ENCODE data around the gene ABHD2. TPM values are rescaled to one million over a fixed set of nuclear protein-coding genes. Genes with fewer than 3 reads are reported as not detected.
"Not testable (repeated sequence)": the region's sequence is repeated elsewhere in the genome, so short reads cannot be mapped to it uniquely, and the experiment has no call there.

ABHD2 gene
- total RNA-seq, 2 experiments from 2014 or later = 59.2 to 59.5 TPM

- ChIA-PET POLR2A (no interaction called here), CTCF (interaction anchor here (1.0 to 2.2 kb wide), 2 partner anchors 14 to 177 kb away, joined by 3 to 7 read pairs; partner anchors contain the start of gene HAPLN3)
These were observed 16.8 kb upstream of the ABHD2 start for GRCh38 chr15:89071471-89071870.

GRCh38 chr15:89072277-89072869 is 15.9 kb upstream of the ABHD2 start:
- ChIA-PET CTCF (interaction anchor here (2.2 kb wide), 1 partner anchor 15 kb away, joined by 7 read pairs; no protein-coding TSS in a partner anchor), POLR2A (no interaction called here)

- POLR2A ChIA-PET = no interaction called here
- CTCF ChIA-PET = no interaction called here
These were observed 13.7 kb upstream of the ABHD2 start for GRCh38 chr15:89074402-89075012.

- ChIA-PET CTCF (interaction anchor here (0.9 kb wide), 1 partner anchor 57 kb away, joined by 3 read pairs; no protein-coding TSS in a partner anchor), POLR2A (interaction anchor here (0.7 kb wide), 1 partner anchor 13 kb away, joined by 3 read pairs; the partner anchor contains the start of gene ABHD2)
These were observed 13.1 kb upstream of the ABHD2 start for GRCh38 chr15:89075101-89075640.

- POLR2A ChIA-PET = interaction anchor here (0.7 kb wide), 1 partner anchor 13 kb away, joined by 3 read pairs; the partner anchor contains the start of gene ABHD2
- CTCF ChIA-PET = interaction anchor here (0.9 kb wide), 1 partner anchor 57 kb away, joined by 3 read pairs; no protein-coding TSS in a partner anchor
These were observed 12.4 kb upstream of the ABHD2 start for GRCh38 chr15:89075846-89076245.

GRCh38 chr15:89077750-89078149 is 10.5 kb upstream of the ABHD2 start:
- POLR2A ChIA-PET = no interaction called here
- CTCF ChIA-PET = interaction anchor here (0.8 to 1.6 kb wide), 3 partner anchors 20 to 51 kb away, joined by 3 to 5 read pairs (median 3); no protein-coding TSS in a partner anchor

- CTCF ChIA-PET = interaction anchor here (1.1 to 1.3 kb wide), 2 partner anchors 21 to 99 kb away, joined by 3 read pairs; no protein-coding TSS in a partner anchor
- POLR2A ChIA-PET = no interaction called here
These were observed 9.1 kb upstream of the ABHD2 start for GRCh38 chr15:89078851-89079810.

- ChIA-PET POLR2A (no interaction called here), CTCF (no interaction called here)
These were observed 6.4 kb upstream of the ABHD2 start for GRCh38 chr15:89081878-89082277.

- ChIA-PET CTCF (interaction anchor here (0.7 to 1.6 kb wide), 2 partner anchors 22 to 76 kb away, joined by 3 read pairs; no protein-coding TSS in a partner anchor), POLR2A (no interaction called here)
These were observed 5.0 kb upstream of the ABHD2 start for GRCh38 chr15:89083246-89083645.

GRCh38 chr15:89085289-89085926 is 2.8 kb upstream of the ABHD2 start:
- ChIA-PET CTCF (interaction anchor here (0.6 to 4.2 kb wide), 2 partner anchors 17 to 27 kb away, joined by 5 to 16 read pairs; no protein-coding TSS in a partner anchor), POLR2A (no interaction called here)

- CTCF ChIA-PET = interaction anchor here (0.6 to 4.2 kb wide), 4 partner anchors 17 to 82 kb away, joined by 3 to 16 read pairs (median 4); no protein-coding TSS in a partner anchor
- POLR2A ChIA-PET = not testable (repeated sequence)
These were observed 2.3 kb upstream of the ABHD2 start for GRCh38 chr15:89085933-89086332.

- CTCF ChIA-PET = interaction anchor here (0.6 to 4.2 kb wide), 4 partner anchors 18 to 81 kb away, joined by 3 to 16 read pairs (median 4); no protein-coding TSS in a partner anchor
- POLR2A ChIA-PET = not testable (repeated sequence)
These were observed 1.9 kb upstream of the ABHD2 start for GRCh38 chr15:89086390-89086789.

- ChIA-PET POLR2A (interaction anchor here (1.5 kb wide), 1 partner anchor 80 kb away, joined by 10 read pairs; no protein-coding TSS in a partner anchor), CTCF (interaction anchor here (1.2 to 4.2 kb wide), 5 partner anchors 29 to 272 kb away, joined by 3 to 16 read pairs (median 4); no protein-coding TSS in a partner anchor)
These were observed 961 bp upstream of the ABHD2 start for GRCh38 chr15:89087161-89087829.

GRCh38 chr15:89088605-89089315 is 504 bp downstream of the ABHD2 start:
- ChIA-PET CTCF (interaction anchor here (0.6 to 4.2 kb wide), 7 partner anchors 31 to 274 kb away, joined by 3 to 16 read pairs (median 4); no protein-coding TSS in a partner anchor), POLR2A (interaction anchor here (0.6 to 1.5 kb wide), 4 partner anchors 13 to 486 kb away, joined by 3 to 10 read pairs (median 6); partner anchors contain the start of genes ISG20 and TICRR)

GRCh38 chr15:89089316-89090230 is 1.3 kb downstream of the ABHD2 start:
- CTCF ChIA-PET = interaction anchor here (0.6 to 4.2 kb wide), 7 partner anchors 21 to 273 kb away, joined by 3 to 16 read pairs (median 3); no protein-coding TSS in a partner anchor
- POLR2A ChIA-PET = no interaction called here

Measured in activated CD8-positive, alpha-beta memory T cell treated with anti-CD3 and anti-CD28 coated beads for 36 hours (primary cell).